Liver (tissue), 9 donors: ENCODE data around the gene TUNAR. TPM values are rescaled to one million over a fixed set of nuclear protein-coding genes. Genes with fewer than 3 reads are reported as not detected.

ENCODE experiments used
- DNase-seq: peaks from one replicate; pipeline ENCODE4 v3.0.0-alpha.2; 2017; ENCODE audit warnings: low spot score
- H3K27ac ChIP-seq, 2 donors: one replicate each; pipeline ENCODE4 v1.7.0; 2013; ENCODE audit warnings: inconsistent platforms in 2 of 2, low read length in 2 of 2, control low read depth in 1 of 2, low read depth in 1 of 2, mild to moderate bottlenecking in 1 of 2
- H3K27me3 ChIP-seq, 4 donors: one replicate each; pipeline versions ENCODE4 v1.6.1 to v1.7.0; 2013; ENCODE audit warnings: low read length in 3 of 4, inconsistent platforms in 1 of 4, mild to moderate bottlenecking in 1 of 4, moderate library complexity in 1 of 4; ENCODE audit not compliant: control insufficient read depth in 4 of 4, insufficient read depth in 4 of 4
- H3K36me3 ChIP-seq, 4 donors: one replicate each; pipeline versions ENCODE4 v1.6.1 to v1.7.0; 2013; ENCODE audit warnings: low read length in 3 of 4, mild to moderate bottlenecking in 3 of 4, low read depth in 1 of 4, moderate library complexity in 1 of 4; ENCODE audit not compliant: control insufficient read depth in 4 of 4, insufficient read depth in 3 of 4
- H3K4me1 ChIP-seq, 4 donors: one replicate each; pipeline versions ENCODE4 v1.6.1 to v1.7.0; 2013; ENCODE audit warnings: low read length in 3 of 4, mild to moderate bottlenecking in 3 of 4, moderate library complexity in 1 of 4; ENCODE audit not compliant: control insufficient read depth in 4 of 4, insufficient read depth in 4 of 4
- H3K4me3 ChIP-seq, 3 donors: one replicate each; pipeline versions ENCODE4 v1.6.1 to v1.7.0; 2013; ENCODE audit warnings: low read length in 3 of 3, control low read depth in 1 of 3, low read depth in 1 of 3, mild to moderate bottlenecking in 1 of 3
- H3K9ac ChIP-seq, 2 donors: one replicate each; pipeline ENCODE4 v1.7.0; 2013; ENCODE audit warnings: low read length in 2 of 2, mild to moderate bottlenecking in 2 of 2, moderate library complexity in 2 of 2, control low read depth in 1 of 2, low read depth in 1 of 2
- H3K9me3 ChIP-seq, 4 donors: one replicate each; pipeline versions ENCODE4 v1.6.1 to v1.7.0; 2013; ENCODE audit warnings: low read length in 3 of 4; ENCODE audit not compliant: control insufficient read depth in 4 of 4
- EGR1 ChIP-seq, 2 donors: IDR thresholded peaks; 2 replicates each; pipeline ENCODE4 v1.6.1; 2016 to 2018; ENCODE audit warnings: antibody characterized with exemption in 2 of 2, low read depth in 2 of 2
- FOXA1 ChIP-seq: IDR thresholded peaks from 2 replicates; pipeline ENCODE4 v1.6.1; 2016; ENCODE audit warnings: antibody characterized with exemption
- FOXA2 ChIP-seq: IDR thresholded peaks from 2 replicates; pipeline ENCODE4 v1.6.1; 2016; ENCODE audit warnings: antibody characterized with exemption
- GABPA ChIP-seq, 2 donors: IDR thresholded peaks in 1 of 2; conservative IDR thresholded peaks in 1 of 2; 2 replicates each; pipeline ENCODE4 v1.6.1; 2016; ENCODE audit warnings: antibody characterized with exemption in 2 of 2, mild to moderate bottlenecking in 1 of 2, moderate library complexity in 1 of 2
- HNF4A ChIP-seq, 2 donors: conservative IDR thresholded peaks; 2 replicates each; pipeline ENCODE4 v1.6.1; 2016; ENCODE audit warnings: antibody characterized with exemption in 2 of 2, mild to moderate bottlenecking in 2 of 2
- HNF4G ChIP-seq: IDR thresholded peaks from 2 replicates; pipeline ENCODE4 v1.6.1; 2016; ENCODE audit warnings: antibody characterized with exemption
- JUND ChIP-seq, 2 donors: IDR thresholded peaks; 2 replicates each; pipeline ENCODE4 v1.6.1; 2016; ENCODE audit warnings: antibody characterized with exemption in 2 of 2
- NR2F2 ChIP-seq: IDR thresholded peaks from 2 replicates; pipeline ENCODE4 v1.6.1; 2016; ENCODE audit warnings: antibody characterized with exemption
- RAD21 ChIP-seq, 2 donors: IDR thresholded peaks; 2 replicates each; pipeline ENCODE4 v1.6.1; 2016; ENCODE audit warnings: antibody characterized with exemption in 2 of 2, mild to moderate bottlenecking in 2 of 2
- RXRA ChIP-seq, 2 donors: IDR thresholded peaks; 2 replicates each; pipeline ENCODE4 v1.6.1; 2017 to 2018; ENCODE audit warnings: antibody characterized with exemption in 2 of 2, mild to moderate bottlenecking in 1 of 2
- SP1 ChIP-seq: IDR thresholded peaks from 2 replicates; pipeline ENCODE4 v1.6.1; 2018; ENCODE audit warnings: antibody characterized with exemption, mild to moderate bottlenecking
- TAF1 ChIP-seq: conservative IDR thresholded peaks from 2 replicates; pipeline ENCODE4 v1.6.1; 2016; ENCODE audit warnings: antibody characterized with exemption, mild to moderate bottlenecking
- YY1 ChIP-seq: IDR thresholded peaks from 2 replicates; pipeline ENCODE4 v1.6.1; 2016; ENCODE audit warnings: antibody characterized with exemption, mild to moderate bottlenecking
- WGBS: extraction: QIAGEN DNeasy Blood & Tissue Kit; methylation state at CpG from one replicate; pipeline ENCODE4 v1.1.7; 2013; 5-methylcytosine and 5-hydroxymethylcytosine counted together
- polyA plus RNA-seq, 2 donors: library from polyadenylated mRNA; stranded (reverse) in 1 of 2; unstranded in 1 of 2; fragments of 200-250 nt in 1 of 2; fragments of >200 nt in 1 of 2; fragmentation: Nextera tagmentation in 1 of 2; extraction: Ambion mirVana in 1 of 2; gene quantifications; one replicate each; pipeline versions ENCODE4 v1.2.1 to v1.2.3, GENCODE V29; 2013 to 2015
- total RNA-seq, 2 donors: library from RNA; depleted of rRNA; stranded (reverse); fragments of >200 nt; gene quantifications; one replicate each; pipeline ENCODE4 v1.2.3, GENCODE V29; 2014
- TF ChIP-seq, protein P1 (sequence below): IDR thresholded peaks from 2 replicates; pipeline ENCODE4 v1.6.1; 2016; ENCODE audit warnings: antibody characterized with exemption
- TF ChIP-seq, protein P2 (sequence below): IDR thresholded peaks from 2 replicates; pipeline ENCODE4 v1.6.1; 2016; ENCODE audit warnings: antibody characterized with exemption
- TF ChIP-seq, protein P3 (sequence below): IDR thresholded peaks from 2 replicates; pipeline ENCODE4 v1.6.1; 2016; ENCODE audit warnings: antibody characterized with exemption, mild to moderate bottlenecking
- TF ChIP-seq, protein P4 (sequence below): IDR thresholded peaks from 2 replicates; pipeline ENCODE4 v1.6.1; 2016; ENCODE audit warnings: antibody characterized with exemption
- donor health status: healthy.
- donor health status: healthy.
- donor health status: healthy.
- donor health status: healthy.
- donor health status: healthy.

Gene TUNAR
- total and polyA plus RNA-seq, 4 donors, result 0.14 TPM; not detected in 3

DNA sequence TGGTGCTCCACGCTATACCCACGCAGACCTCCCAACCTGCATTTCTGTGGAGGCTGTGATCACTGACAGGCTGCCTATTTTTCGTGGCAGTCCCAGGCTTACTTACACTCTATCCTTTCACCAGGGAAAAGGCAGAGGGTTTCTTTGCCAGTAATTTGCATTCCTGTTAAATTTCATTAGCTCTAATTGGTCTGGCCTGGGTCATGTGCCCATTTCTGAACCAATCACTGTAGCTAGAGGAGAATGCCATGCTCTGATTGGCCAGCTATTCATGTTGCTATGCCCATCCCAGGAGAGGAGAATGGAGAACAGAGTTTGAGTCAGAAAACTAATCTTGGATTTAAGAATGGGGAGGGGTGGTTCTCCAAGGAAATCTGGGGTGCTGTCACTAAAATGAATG is 43.2 kb upstream of the TUNAR start (continued):
- TF ChIP-seq, protein P1, sequence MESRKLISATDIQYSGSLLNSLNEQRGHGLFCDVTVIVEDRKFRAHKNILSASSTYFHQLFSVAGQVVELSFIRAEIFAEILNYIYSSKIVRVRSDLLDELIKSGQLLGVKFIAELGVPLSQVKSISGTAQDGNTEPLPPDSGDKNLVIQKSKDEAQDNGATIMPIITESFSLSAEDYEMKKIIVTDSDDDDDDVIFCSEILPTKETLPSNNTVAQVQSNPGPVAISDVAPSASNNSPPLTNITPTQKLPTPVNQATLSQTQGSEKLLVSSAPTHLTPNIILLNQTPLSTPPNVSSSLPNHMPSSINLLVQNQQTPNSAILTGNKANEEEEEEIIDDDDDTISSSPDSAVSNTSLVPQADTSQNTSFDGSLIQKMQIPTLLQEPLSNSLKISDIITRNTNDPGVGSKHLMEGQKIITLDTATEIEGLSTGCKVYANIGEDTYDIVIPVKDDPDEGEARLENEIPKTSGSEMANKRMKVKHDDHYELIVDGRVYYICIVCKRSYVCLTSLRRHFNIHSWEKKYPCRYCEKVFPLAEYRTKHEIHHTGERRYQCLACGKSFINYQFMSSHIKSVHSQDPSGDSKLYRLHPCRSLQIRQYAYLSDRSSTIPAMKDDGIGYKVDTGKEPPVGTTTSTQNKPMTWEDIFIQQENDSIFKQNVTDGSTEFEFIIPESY, result no peak
- TF ChIP-seq FOXA2 (no peak), RXRA (IDR thresholded peaks at IDR 0.05) (no peak)

DNA sequence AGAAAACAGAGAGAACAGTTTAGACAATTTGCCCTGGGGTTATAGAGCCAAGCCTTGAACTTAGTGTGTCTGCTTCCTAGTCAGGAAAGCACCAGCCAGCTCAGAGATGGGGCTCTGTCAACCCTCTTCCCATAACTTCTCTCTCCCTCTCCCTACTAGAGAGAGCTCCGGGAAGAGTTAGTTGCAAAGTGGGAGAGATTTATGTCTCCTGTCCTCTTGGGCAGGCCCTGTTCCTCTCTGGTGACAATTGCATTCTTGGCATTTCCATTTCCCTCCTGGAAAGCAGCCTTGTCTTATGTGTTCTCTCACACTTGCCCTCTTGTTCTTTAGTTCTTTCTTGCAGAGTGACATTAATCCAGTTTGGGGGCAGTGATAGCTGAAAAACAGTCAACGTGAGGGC is 42.1 kb upstream of the TUNAR start:
- TF ChIP-seq NR2F2, result no peak
- TF ChIP-seq FOXA1, result no peak
- no peak for TF ChIP-seq SP1
- no peak for TF ChIP-seq RXRA (IDR thresholded peaks at IDR 0.05)
- H3K9ac ChIP-seq, result no peak overlapping the region
- no peaks in the 10 kb centered on the region for H3K4me1 ChIP-seq
- H3K27me3 ChIP-seq, result peaks cover 0 to 3% (median 0%) of the 10 kb centered on the region in 4 donors
- no peaks in the 10 kb centered on the region for H3K36me3 ChIP-seq
- no peak for DNase-seq
- H3K27ac ChIP-seq, result no peak overlapping the region
- H3K4me3 ChIP-seq, result no peak overlapping the region
- WGBS, result 35% methylated on average over 2 of the region's 2 CpGs
- peaks cover 0 to 2% (median 0%) of the 10 kb centered on the region in 4 donors for H3K9me3 ChIP-seq

DNA sequence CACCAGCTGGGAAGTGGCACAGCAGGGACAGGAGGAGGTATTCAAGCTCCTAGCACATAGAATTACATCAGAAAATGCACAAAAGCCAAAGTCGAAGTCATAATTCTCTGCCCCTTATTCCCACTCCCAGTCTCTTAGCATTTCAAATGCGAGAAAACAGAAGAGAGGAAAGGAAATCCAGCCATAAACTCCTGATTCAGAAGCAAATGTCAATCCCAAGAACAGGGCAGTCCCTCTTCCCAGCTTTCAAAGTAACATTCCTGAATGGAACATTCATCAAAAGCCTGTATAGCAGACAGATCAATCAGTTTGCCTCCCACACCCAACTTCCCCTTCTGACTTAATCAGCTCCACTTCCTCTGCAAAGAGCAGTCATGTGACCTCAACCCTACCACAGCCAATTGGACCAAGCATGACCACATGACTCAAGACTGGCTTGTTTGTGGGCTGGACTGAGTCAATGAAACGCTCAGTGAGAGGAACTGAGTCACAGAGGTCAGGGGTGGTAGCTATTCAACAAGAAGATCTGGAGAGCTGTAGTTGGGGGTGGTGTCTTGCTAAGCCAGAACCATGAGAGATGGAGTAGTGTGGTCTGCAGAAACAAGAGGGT is 41.4 kb upstream of the TUNAR start:
- 61% methylated on average over 3 of the region's 3 CpGs for WGBS
- no peak overlapping the region for H3K27ac ChIP-seq
- peaks cover 0 to 3% (median 0%) of the 10 kb centered on the region in 4 donors for H3K27me3 ChIP-seq
- H3K4me3 ChIP-seq, result no peak overlapping the region
- H3K9me3 ChIP-seq, result peaks cover 0 to 2% (median 0%) of the 10 kb centered on the region in 4 donors
- no peaks in the 10 kb centered on the region for H3K4me1 ChIP-seq
- no peaks in the 10 kb centered on the region for H3K36me3 ChIP-seq
- TF ChIP-seq NR2F2, result no peak
- TF ChIP-seq, protein P2, sequence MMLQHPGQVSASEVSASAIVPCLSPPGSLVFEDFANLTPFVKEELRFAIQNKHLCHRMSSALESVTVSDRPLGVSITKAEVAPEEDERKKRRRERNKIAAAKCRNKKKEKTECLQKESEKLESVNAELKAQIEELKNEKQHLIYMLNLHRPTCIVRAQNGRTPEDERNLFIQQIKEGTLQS, result no peak
- no peak for TF ChIP-seq RXRA (IDR thresholded peaks at IDR 0.05)
- no peak for TF ChIP-seq RAD21 (IDR thresholded peaks at IDR 0.05)
- no peak for TF ChIP-seq JUND (IDR thresholded peaks at IDR 0.05)
- TF ChIP-seq YY1, result no peak
- no peak for TF ChIP-seq TAF1
- no peak for TF ChIP-seq FOXA2
- no peak for TF ChIP-seq EGR1 (IDR thresholded peaks at IDR 0.05; ENCODE audit: low read depth in 2 of 2)
- no peak for DNase-seq
- no peak overlapping the region for H3K9ac ChIP-seq

DNA sequence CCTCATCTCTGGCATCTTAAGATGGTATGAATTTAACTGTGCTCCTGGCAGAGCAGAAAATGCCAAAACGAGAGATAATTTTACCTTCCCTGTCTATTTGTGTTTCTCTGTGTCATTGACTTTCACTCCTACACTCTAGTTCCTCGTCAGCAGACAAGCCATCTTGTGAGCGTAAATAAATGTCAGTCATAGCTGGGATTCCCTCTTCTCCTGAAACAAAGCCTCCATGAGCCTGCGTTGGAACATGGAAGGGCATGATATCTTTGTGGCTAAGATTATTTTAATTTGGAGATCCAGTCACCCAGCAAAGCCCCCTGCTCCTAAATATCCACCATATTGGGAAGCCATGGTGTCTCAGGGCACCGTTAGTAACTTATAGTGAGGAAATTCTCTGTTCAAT is 37.8 kb upstream of the TUNAR start:
- H3K27ac ChIP-seq, result no peak overlapping the region
- no peak for DNase-seq
- H3K27me3 ChIP-seq, result peaks cover 0 to 3% (median 0%) of the 10 kb centered on the region in 4 donors
- 58% methylated on average over 5 of the region's 5 CpGs for WGBS
- H3K4me1 ChIP-seq, result no peaks in the 10 kb centered on the region
- no peak overlapping the region for H3K9ac ChIP-seq
- no peaks in the 10 kb centered on the region for H3K36me3 ChIP-seq
- H3K4me3 ChIP-seq, result no peak overlapping the region
- H3K9me3 ChIP-seq, result peaks cover 0 to 2% (median 0%) of the 10 kb centered on the region in 4 donors
- TF ChIP-seq RXRA (IDR thresholded peaks at IDR 0.05) (no peak), HNF4A (conservative IDR thresholded peaks at IDR 0.05) (no peak), JUND (IDR thresholded peaks at IDR 0.05) (no peak), FOXA1 (no peak), HNF4G (no peak), NR2F2 (no peak), GABPA (IDR thresholded peaks at IDR 0.05 in 1 of 2, conservative IDR thresholded peaks at IDR 0.05 in 1 of 2) (no peak)
- TF ChIP-seq, protein P3, sequence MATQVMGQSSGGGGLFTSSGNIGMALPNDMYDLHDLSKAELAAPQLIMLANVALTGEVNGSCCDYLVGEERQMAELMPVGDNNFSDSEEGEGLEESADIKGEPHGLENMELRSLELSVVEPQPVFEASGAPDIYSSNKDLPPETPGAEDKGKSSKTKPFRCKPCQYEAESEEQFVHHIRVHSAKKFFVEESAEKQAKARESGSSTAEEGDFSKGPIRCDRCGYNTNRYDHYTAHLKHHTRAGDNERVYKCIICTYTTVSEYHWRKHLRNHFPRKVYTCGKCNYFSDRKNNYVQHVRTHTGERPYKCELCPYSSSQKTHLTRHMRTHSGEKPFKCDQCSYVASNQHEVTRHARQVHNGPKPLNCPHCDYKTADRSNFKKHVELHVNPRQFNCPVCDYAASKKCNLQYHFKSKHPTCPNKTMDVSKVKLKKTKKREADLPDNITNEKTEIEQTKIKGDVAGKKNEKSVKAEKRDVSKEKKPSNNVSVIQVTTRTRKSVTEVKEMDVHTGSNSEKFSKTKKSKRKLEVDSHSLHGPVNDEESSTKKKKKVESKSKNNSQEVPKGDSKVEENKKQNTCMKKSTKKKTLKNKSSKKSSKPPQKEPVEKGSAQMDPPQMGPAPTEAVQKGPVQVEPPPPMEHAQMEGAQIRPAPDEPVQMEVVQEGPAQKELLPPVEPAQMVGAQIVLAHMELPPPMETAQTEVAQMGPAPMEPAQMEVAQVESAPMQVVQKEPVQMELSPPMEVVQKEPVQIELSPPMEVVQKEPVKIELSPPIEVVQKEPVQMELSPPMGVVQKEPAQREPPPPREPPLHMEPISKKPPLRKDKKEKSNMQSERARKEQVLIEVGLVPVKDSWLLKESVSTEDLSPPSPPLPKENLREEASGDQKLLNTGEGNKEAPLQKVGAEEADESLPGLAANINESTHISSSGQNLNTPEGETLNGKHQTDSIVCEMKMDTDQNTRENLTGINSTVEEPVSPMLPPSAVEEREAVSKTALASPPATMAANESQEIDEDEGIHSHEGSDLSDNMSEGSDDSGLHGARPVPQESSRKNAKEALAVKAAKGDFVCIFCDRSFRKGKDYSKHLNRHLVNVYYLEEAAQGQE, result no peak
- TF ChIP-seq, protein P1, result no peak
- TF ChIP-seq, protein P4, sequence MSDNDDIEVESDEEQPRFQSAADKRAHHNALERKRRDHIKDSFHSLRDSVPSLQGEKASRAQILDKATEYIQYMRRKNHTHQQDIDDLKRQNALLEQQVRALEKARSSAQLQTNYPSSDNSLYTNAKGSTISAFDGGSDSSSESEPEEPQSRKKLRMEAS, result no peak
